Endothelial cell of umbilical vein (primary cell): ENCODE data around the gene TSPAN33. TPM values are rescaled to one million over a fixed set of nuclear protein-coding genes. Genes with fewer than 3 reads are reported as not detected.

Experiments used
- BruUV-seq: library from RNA; stranded (reverse); fragments of 400-500 nt; replicated peaks from 2 replicates; lab custom pipeline; 2021; lab: Mats Ljungman, UMichigan
- CTCF ChIA-PET: fragments of 300-600, 350-600 bp; sonication (Branson Sonifier 250); formaldehyde crosslinking; loops from one replicate; lab custom pipeline; 2021; ENCODE audit warnings: antibody characterized with exemption, inconsistent platforms; lab: Charles Lee
- POLR2A ChIA-PET: fragments of 300-600, 350-600 bp; sonication (Branson Sonifier 250); formaldehyde crosslinking; loops from one replicate; lab custom pipeline; 2021; ENCODE audit warnings: antibody characterized with exemption, inconsistent platforms; lab: Charles Lee
- DNase-seq: peaks from one replicate; pipeline ENCODE4 v3.0.0-alpha.2; 2011; ENCODE audit warnings: low read depth, low spot score
- FAIRE-seq: peaks from 2 replicates; lab custom pipeline; 2011; peaks lifted over from hg19 to GRCh38; lab: Jason Lieb, UNC
- H2AFZ ChIP-seq: 2 replicates; pipeline ENCODE4 v1.6.0; 2012; ENCODE audit warnings: low read depth, low read length, control low read depth, inconsistent platforms
- H3K27ac ChIP-seq: 2 replicates; pipeline ENCODE4 v1.5.1; 2011; ENCODE audit warnings: low read depth, mild to moderate bottlenecking, control low read depth, low read length, moderate library complexity; ENCODE audit not compliant: insufficient read depth
- H3K27me3 ChIP-seq, 2 experiments: 2 replicates each; pipeline versions ENCODE4 v1.6.0 to v1.6.1; 2011; ENCODE audit warnings: low read length in 2 of 2, mixed read lengths in 1 of 2; ENCODE audit not compliant: control insufficient read depth in 2 of 2, insufficient read depth in 2 of 2
- H3K36me3 ChIP-seq, 2 experiments: 2 replicates in 1 of 2; 3 replicates in 1 of 2; pipeline ENCODE4 v1.5.1; 2011; ENCODE audit warnings: low read length in 2 of 2, mild to moderate bottlenecking in 1 of 2, moderate library complexity in 1 of 2; ENCODE audit not compliant: control insufficient read depth in 2 of 2, insufficient read depth in 2 of 2; ENCODE audit errors: extremely low read depth in 1 of 2
- H3K4me1 ChIP-seq: 3 replicates; pipeline ENCODE4 v1.5.1; 2011; ENCODE audit warnings: mild to moderate bottlenecking, low read length; ENCODE audit not compliant: control insufficient read depth, insufficient read depth; ENCODE audit errors: extremely low read depth
- H3K4me2 ChIP-seq: 2 replicates; pipeline ENCODE4 v1.6.1; 2011; ENCODE audit warnings: low read length, control low read depth, mixed read lengths; ENCODE audit not compliant: insufficient read depth
- H3K4me3 ChIP-seq, 3 experiments: fragments of 200-600 bp in 1 of 3; sonication (generic), shearing (Covaris generic) in 1 of 3; replicated peaks in 1 of 3; 2 replicates each; pipeline ENCODE4 v1.5.1; 2011 to 2016; ENCODE audit warnings: control low read depth in 3 of 3, low read length in 3 of 3, mild to moderate bottlenecking in 2 of 3, inconsistent platforms in 1 of 3, low read depth in 1 of 3, moderate library complexity in 1 of 3; ENCODE audit not compliant: insufficient read depth in 1 of 3
- H3K79me2 ChIP-seq: 2 replicates; pipeline ENCODE4 v1.6.0; 2012; ENCODE audit warnings: low read length, inconsistent platforms; ENCODE audit not compliant: control insufficient read depth, insufficient read depth
- H3K9ac ChIP-seq: replicated peaks from 2 replicates; pipeline ENCODE3; 2011; ENCODE audit warnings: low read length, control low read depth; ENCODE audit not compliant: insufficient read depth; ENCODE audit errors: extremely low read depth
- H3K9me1 ChIP-seq: replicated peaks from 3 replicates; pipeline ENCODE4 v1.6.0; 2011; ENCODE audit warnings: mild to moderate bottlenecking, low read length; ENCODE audit not compliant: control insufficient read depth, insufficient read depth; ENCODE audit errors: extremely low read depth
- H3K9me3 ChIP-seq: replicated peaks from 2 replicates; pipeline ENCODE4 v1.5.1; 2012; ENCODE audit warnings: low read length, inconsistent platforms; ENCODE audit not compliant: control insufficient read depth, insufficient read depth
- H4K20me1 ChIP-seq: replicated peaks from 2 replicates; pipeline ENCODE3; 2011; ENCODE audit warnings: mild to moderate bottlenecking, low read length; ENCODE audit not compliant: control insufficient read depth, insufficient read depth; ENCODE audit errors: extremely low read depth
- CTCF ChIP-seq, 2 donors: IDR thresholded peaks; 1 replicate in 1 of 2; 2 replicates in 1 of 2; pipeline ENCODE4 v1.5.1; 2011; ENCODE audit warnings: low read length in 2 of 2, mild to moderate bottlenecking in 2 of 2, moderate library complexity in 2 of 2, control low read depth in 1 of 2, inconsistent platforms in 1 of 2, low read depth in 1 of 2; ENCODE audit not compliant: insufficient read depth in 1 of 2; ENCODE audit errors: extremely low read depth in 1 of 2
- EZH2 ChIP-seq: IDR thresholded peaks from 2 replicates; pipeline ENCODE4 v1.6.1; 2012; ENCODE audit warnings: borderline replicate concordance, low read depth, mild to moderate bottlenecking, moderate library complexity, low read length, inconsistent platforms; ENCODE audit not compliant: severe bottlenecking
- FOS ChIP-seq: IDR thresholded peaks from 2 replicates; pipeline ENCODE4 v1.6.1; 2011; ENCODE audit warnings: mild to moderate bottlenecking, low read length, moderate library complexity, borderline replicate concordance; ENCODE audit not compliant: insufficient read depth
- GATA2 ChIP-seq: IDR thresholded peaks from 2 replicates; pipeline ENCODE4 v1.7.0; 2011; ENCODE audit warnings: low read depth, mild to moderate bottlenecking, moderate library complexity, mixed read lengths, low read length; ENCODE audit not compliant: insufficient read length, insufficient read depth
- JUN ChIP-seq: IDR thresholded peaks from 2 replicates; pipeline ENCODE4 v1.6.1; 2011; ENCODE audit warnings: borderline replicate concordance, low read depth; ENCODE audit not compliant: insufficient read length, insufficient read depth
- MAX ChIP-seq: IDR thresholded peaks from 2 replicates; pipeline ENCODE4 v1.6.1; 2011; ENCODE audit not compliant: insufficient read depth, insufficient read length
- MYC ChIP-seq: IDR thresholded peaks from one replicate; pipeline ENCODE4 v1.6.1; 2011; ENCODE audit warnings: mild to moderate bottlenecking, low read depth, low read length
- POLR2A ChIP-seq: IDR thresholded peaks from 2 replicates; pipeline ENCODE4 v1.6.1; 2012; ENCODE audit warnings: low read depth, mild to moderate bottlenecking, control low read depth, low read length
- POLR2AphosphoS5 ChIP-seq: IDR thresholded peaks from 2 replicates; pipeline ENCODE4 v1.6.1; 2012; ENCODE audit warnings: low read depth, mild to moderate bottlenecking, control low read depth, low read length, moderate library complexity; ENCODE audit not compliant: insufficient read depth
- dilution Hi-C: fragments of 300-500 bp; cut with MboI; formaldehyde crosslinking; loops from one replicate; pipeline ENCODE4 v1.15.0; 2019; ENCODE audit warnings: low sequenced_read_pairs; ENCODE audit not compliant: extremely low pct_ligation_motif_present
- intact Hi-C: fragments of 100-400 bp; cut with micrococcal nuclease; formaldehyde crosslinking; loops from one replicate; pipeline ENCODE4 v1.10.0; 2022
- polyA plus RNA-seq, 4 experiments: library from polyadenylated mRNA; depleted of rRNA in 3 of 4; stranded (reverse) in 3 of 4; unstranded in 1 of 4; fragments of >200 nt; gene quantifications; 2 replicates each; pipeline versions ENCODE4 v1.2.1 to v1.2.3, GENCODE V29; 2011 to 2012; ENCODE audit warnings: missing spikeins in 1 of 4
- total RNA-seq: library from RNA; stranded (reverse); gene quantifications from 2 replicates; pipeline ENCODE4 v1.2.3, GENCODE V29; 2021

The TSPAN33 gene
- total and polyA plus RNA-seq, 2 donors (not counting 3 experiments of a cell fraction or from before 2014, with no cell fraction given), result 0.21 TPM; not detected in 1

GRCh38 chr7:129191272-129191671, 46.8 kb downstream of the TSPAN33 start:
- Histone ChIP-seq H3K4me1 (peaks cover 4% of the 10 kb centered on the region), H3K9me3 (no peaks in the 10 kb centered on the region), H2AFZ (no peak overlapping the region), H3K36me3 (no peaks in the 10 kb centered on the region), H3K27ac (no peak overlapping the region), H3K9ac (no peak overlapping the region), H3K9me1 (no peaks in the 10 kb centered on the region), H4K20me1 (no peaks in the 10 kb centered on the region), H3K27me3 (peaks cover 3 to 8% of the 10 kb centered on the region in 2 experiments), H3K4me2 (no peak overlapping the region), H3K79me2 (no peaks in the 10 kb centered on the region), H3K4me3 (no peak overlapping the region)
- no peak for TF ChIP-seq MYC
- dilution Hi-C loops, result no loop called here
- FAIRE-seq (no peak), DNase-seq (no peak)
- ChIA-PET CTCF (interaction anchor here (1.9 to 3.9 kb wide), 2 partner anchors 19 to 28 kb away, joined by 7 to 32 read pairs; no protein-coding TSS in a partner anchor), POLR2A (no interaction called here)
- intact Hi-C loops, result no loop called here
- BruUV-seq, result no TSS peak

GRCh38 chr7:129193892-129194291, 49.4 kb downstream of the TSPAN33 start:
- Histone ChIP-seq H3K4me3 (no peak overlapping the region), H3K79me2 (no peaks in the 10 kb centered on the region), H3K4me2 (no peak overlapping the region), H2AFZ (no peak overlapping the region), H3K9ac (no peak overlapping the region), H4K20me1 (no peaks in the 10 kb centered on the region), H3K27ac (no peak overlapping the region), H3K9me3 (no peaks in the 10 kb centered on the region), H3K9me1 (no peaks in the 10 kb centered on the region), H3K36me3 (no peaks in the 10 kb centered on the region), H3K27me3 (peaks cover 0 to 3% of the 10 kb centered on the region in 2 experiments), H3K4me1 (peaks cover 4% of the 10 kb centered on the region)
- no TSS peak for BruUV-seq
- TF ChIP-seq FOS, result no peak
- no peak for TF ChIP-seq MAX
- TF ChIP-seq CTCF (IDR thresholded peaks at IDR 0.05; ENCODE audit: extremely low read depth in 1 of 2, insufficient read depth in 1 of 2, low read depth in 1 of 2, low read length in 2 of 2), result no peak
- no peak for TF ChIP-seq GATA2
- no peak for TF ChIP-seq MYC
- no peak for TF ChIP-seq EZH2
- TF ChIP-seq POLR2A, result no peak
- no peak for TF ChIP-seq POLR2AphosphoS5
- TF ChIP-seq JUN, result no peak
- intact Hi-C loops (no loop called here), dilution Hi-C loops (no loop called here)
- ChIA-PET CTCF (interaction anchor here (0.6 to 3.1 kb wide), 5 partner anchors 17 to 231 kb away, joined by 3 to 20 read pairs (median 3); no protein-coding TSS in a partner anchor), POLR2A (no interaction called here)
- no peak for FAIRE-seq
- no peak for DNase-seq
